GM12878 (cell line): ENCODE results near the gene LSR.

Source experiments
- BCL11A ChIP-seq: IDR thresholded peaks from 2 replicates; pipeline ENCODE4 v1.6.1; 2011; ENCODE audit warnings: low read depth, low read length
- CBX5 ChIP-seq: sonication (generic); IDR thresholded peaks from 2 replicates; pipeline ENCODE4 v1.6.1; 2016; ENCODE audit warnings: low read depth, moderate library complexity, mild to moderate bottlenecking, inconsistent platforms
- EGR1 ChIP-seq, 2 experiments: IDR thresholded peaks; 1 replicate in 1 of 2; 2 replicates in 1 of 2; pipeline ENCODE4 v1.6.1; 2011 to 2012; ENCODE audit warnings: low read depth in 2 of 2, low read length in 2 of 2, borderline replicate concordance in 1 of 2, mild to moderate bottlenecking in 1 of 2, moderate library complexity in 1 of 2
- GABPA ChIP-seq: IDR thresholded peaks from 2 replicates; pipeline ENCODE4 v1.6.1; 2014; ENCODE audit warnings: antibody characterized with exemption, low read depth, mild to moderate bottlenecking, inconsistent platforms
- POLR2A ChIP-seq: IDR thresholded peaks from 2 replicates; pipeline ENCODE4 v1.6.1; 2011; ENCODE audit warnings: low read depth, mild to moderate bottlenecking, low read length
- WRNIP1 ChIP-seq: IDR thresholded peaks from 2 replicates; pipeline ENCODE4 v1.6.1; 2011; ENCODE audit warnings: low read depth, low read length, improper control_type of control experiment, borderline replicate concordance
- TF ChIP-seq, protein P1 (sequence below), 3 experiments: IDR thresholded peaks in 2 of 3; conservative IDR thresholded peaks in 1 of 3; 2 replicates each; pipeline ENCODE4 v1.5.1; 2011; ENCODE audit warnings: low read depth in 3 of 3, low read length in 3 of 3, mild to moderate bottlenecking in 3 of 3, control low read depth in 2 of 3, moderate library complexity in 2 of 3, inconsistent platforms in 1 of 3, mixed read lengths in 1 of 3; ENCODE audit not compliant: control insufficient read depth in 2 of 3, insufficient read depth in 1 of 3; ENCODE audit errors: extremely low read depth in 1 of 3
- TF ChIP-seq, protein P2 (sequence below): IDR thresholded peaks from 2 replicates; pipeline ENCODE4 v1.6.1; 2012; ENCODE audit warnings: low read depth, low read length, improper control_type of control experiment
- TF ChIP-seq, protein P3 (sequence below): IDR thresholded peaks from 2 replicates; pipeline ENCODE4 v1.6.1; 2012; ENCODE audit warnings: low read length, inconsistent platforms

DNA sequence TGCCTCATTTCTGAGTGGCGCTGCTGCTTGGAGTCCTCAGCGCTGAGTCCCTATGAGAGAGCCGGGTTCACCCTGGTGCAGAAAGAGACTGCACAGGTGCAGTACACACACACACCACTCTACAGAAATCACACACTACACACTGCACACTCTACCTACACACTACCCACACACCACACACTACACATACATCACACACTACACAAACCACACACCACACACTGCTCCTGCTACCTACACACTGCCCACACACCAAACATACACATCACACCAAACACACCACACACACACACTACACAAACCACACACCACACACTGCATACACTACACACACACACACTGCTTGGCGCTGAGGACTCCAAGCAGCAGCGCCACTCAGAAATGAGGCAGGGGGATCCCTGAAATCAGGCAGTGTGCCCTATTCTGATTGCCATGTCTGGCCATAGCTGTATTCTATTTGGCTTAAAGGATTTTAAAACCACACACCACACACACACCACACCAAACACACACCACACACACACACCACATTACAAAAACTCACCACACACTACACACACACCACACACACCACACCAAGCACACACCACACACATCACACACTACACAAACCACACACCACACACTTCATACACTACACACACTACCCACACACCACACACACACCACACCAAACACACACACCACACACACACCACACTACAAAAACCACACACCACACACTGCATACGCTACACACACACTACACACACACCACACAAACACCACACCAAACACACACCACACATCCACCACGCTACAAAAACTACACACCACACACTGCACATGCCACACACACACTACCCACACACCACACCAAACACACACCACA is 48.1 kb downstream of the LSR start:
- TF ChIP-seq GABPA = no peak
- TF ChIP-seq, protein P1, sequence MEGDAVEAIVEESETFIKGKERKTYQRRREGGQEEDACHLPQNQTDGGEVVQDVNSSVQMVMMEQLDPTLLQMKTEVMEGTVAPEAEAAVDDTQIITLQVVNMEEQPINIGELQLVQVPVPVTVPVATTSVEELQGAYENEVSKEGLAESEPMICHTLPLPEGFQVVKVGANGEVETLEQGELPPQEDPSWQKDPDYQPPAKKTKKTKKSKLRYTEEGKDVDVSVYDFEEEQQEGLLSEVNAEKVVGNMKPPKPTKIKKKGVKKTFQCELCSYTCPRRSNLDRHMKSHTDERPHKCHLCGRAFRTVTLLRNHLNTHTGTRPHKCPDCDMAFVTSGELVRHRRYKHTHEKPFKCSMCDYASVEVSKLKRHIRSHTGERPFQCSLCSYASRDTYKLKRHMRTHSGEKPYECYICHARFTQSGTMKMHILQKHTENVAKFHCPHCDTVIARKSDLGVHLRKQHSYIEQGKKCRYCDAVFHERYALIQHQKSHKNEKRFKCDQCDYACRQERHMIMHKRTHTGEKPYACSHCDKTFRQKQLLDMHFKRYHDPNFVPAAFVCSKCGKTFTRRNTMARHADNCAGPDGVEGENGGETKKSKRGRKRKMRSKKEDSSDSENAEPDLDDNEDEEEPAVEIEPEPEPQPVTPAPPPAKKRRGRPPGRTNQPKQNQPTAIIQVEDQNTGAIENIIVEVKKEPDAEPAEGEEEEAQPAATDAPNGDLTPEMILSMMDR (IDR thresholded peaks at IDR 0.05 in 2 of 3, conservative IDR thresholded peaks at IDR 0.05 in 1 of 3; ENCODE audit: control insufficient read depth in 2 of 3, extremely low read depth in 1 of 3, insufficient read depth in 1 of 3, low read depth in 3 of 3, low read length in 3 of 3) = no peak
- TF ChIP-seq BCL11A = no peak
- TF ChIP-seq CBX5 = no peak
- TF ChIP-seq, protein P2, sequence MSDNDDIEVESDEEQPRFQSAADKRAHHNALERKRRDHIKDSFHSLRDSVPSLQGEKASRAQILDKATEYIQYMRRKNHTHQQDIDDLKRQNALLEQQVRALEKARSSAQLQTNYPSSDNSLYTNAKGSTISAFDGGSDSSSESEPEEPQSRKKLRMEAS = no peak
- TF ChIP-seq, protein P3, sequence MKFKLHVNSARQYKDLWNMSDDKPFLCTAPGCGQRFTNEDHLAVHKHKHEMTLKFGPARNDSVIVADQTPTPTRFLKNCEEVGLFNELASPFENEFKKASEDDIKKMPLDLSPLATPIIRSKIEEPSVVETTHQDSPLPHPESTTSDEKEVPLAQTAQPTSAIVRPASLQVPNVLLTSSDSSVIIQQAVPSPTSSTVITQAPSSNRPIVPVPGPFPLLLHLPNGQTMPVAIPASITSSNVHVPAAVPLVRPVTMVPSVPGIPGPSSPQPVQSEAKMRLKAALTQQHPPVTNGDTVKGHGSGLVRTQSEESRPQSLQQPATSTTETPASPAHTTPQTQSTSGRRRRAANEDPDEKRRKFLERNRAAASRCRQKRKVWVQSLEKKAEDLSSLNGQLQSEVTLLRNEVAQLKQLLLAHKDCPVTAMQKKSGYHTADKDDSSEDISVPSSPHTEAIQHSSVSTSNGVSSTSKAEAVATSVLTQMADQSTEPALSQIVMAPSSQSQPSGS = no peak
- TF ChIP-seq EGR1 (IDR thresholded peaks at IDR 0.05; ENCODE audit: borderline replicate concordance in 1 of 2, low read depth in 2 of 2, low read length in 2 of 2) = no peak
- TF ChIP-seq WRNIP1 = no peak
- TF ChIP-seq POLR2A = no peak
